ENCODE measurements around the gene PHLPP1.

DNA sequence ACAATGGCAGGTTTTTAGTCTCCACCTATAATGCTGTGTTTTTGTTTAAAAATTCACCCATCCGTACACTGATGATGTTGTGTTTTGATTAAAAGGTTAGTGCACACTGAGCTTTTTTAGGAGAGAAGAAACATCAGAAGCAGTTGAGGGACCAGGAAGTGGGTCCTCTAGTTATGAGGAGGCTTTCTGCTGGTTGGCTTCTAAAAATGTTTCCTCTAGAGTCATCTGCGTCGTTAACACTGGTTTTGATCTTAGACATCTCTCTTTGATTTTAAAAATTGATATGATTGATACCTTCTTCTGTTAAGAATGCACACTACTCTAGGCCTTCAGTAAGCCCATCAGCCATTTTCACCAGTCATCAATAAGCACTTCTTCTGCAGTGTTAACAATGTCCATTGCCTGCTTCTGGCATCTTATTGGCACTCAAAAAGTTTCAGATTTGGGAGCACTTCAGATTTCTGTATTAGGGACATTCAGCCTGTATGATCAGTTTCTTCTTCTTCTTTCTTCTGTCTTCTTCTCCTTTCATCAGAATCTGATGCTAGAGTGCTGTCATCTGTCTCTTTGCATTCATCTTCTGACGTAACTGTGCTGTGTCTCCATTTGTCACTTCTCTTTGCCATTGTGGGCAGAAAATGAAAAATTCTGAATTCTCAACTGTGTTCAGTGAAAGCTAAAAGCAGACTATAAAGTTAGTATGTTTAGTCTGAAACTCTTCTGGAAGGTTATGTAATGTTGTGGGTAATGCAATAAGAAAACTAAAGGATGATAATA, 56.3 kb downstream of the PHLPP1 start:
- TF ChIP-seq CTCF (IDR thresholded peaks at IDR 0.05 in 8 of 11, conservative IDR thresholded peaks at IDR 0.05 in 3 of 11) (no peak), POLR2A (IDR thresholded peaks at IDR 0.05) (no peak)

Data from spleen (tissue), 7 donors.